ENCODE data around the gene C2CD4C.
"Not testable (repeated sequence)": the region's sequence is repeated elsewhere in the genome, so short reads cannot be mapped to it uniquely, and the experiment has no call there.

Gene C2CD4C

DNA sequence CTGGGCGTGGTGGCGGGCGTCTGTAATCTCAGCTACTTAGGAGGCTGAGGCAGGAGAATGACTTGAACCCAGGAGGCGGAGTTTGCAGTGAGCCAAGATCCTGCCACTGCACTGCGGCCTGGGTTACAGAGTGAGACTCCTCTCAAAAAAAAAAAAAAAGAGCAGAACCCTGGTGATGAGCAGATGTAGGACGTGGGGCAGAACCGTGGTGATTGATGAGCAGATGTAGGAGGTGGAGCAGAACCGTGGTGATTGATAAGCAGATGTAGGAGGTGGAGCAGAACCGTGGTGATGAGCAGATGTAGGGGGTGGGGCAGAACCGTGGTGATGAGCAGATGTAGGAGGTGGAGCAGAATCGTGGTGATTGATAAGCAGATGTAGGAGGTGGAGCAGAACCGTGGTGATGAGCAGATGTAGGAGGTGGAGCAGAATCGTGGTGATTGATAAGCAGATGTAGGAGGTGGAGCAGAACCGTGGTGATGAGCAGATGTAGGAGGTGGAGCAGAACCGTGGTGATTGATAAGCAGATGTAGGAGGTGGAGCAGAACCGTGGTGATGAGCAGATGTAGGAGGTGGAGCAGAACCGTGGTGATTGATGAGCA, 28.2 kb downstream of the C2CD4C start:
- not testable (repeated sequence) for DNase-seq (ENCODE audit: low read depth)

DNA sequence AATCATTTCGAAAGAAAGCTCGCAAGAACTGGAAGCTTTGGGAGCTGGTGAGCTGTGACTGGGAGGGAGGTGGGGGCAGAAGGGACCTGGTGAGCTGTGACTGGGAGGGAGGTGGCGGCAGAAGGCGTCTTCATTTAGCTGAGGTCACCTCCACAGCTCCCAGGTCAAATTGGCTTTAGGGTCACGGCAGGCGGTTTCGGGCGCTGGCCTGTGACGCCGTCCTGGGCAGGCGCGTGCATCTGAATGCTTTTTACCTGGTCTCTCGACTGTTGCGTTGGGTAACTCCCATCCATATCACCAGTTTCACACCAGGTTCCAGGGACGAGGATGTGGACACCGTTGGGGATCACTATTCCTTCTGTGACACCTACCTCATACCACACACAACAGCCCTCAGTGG, 29.2 kb downstream of the C2CD4C start:
- DNase-seq (ENCODE audit: low read depth) = no peak

DNA sequence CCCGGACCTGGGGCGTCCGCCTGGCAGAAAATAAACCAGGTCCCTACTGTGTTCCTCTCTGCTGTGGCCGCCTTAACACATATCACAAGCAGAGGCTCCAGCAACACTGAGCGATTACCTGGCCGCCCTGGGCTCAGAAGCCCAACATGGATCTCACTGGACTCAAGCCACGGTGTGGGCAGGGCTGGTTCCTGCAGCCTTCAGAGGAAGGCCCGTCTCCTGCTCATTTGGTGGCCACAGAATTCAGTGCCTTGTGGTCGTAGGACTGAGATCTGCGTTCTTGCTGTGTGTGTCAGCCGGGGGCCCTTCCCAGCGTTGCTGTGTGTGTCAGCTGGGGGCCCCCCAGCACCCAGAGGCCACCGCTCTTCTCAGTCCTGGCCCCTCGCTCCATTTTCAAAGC, 30.2 kb downstream of the C2CD4C start:
- no peak for DNase-seq (ENCODE audit: low read depth)

DNA sequence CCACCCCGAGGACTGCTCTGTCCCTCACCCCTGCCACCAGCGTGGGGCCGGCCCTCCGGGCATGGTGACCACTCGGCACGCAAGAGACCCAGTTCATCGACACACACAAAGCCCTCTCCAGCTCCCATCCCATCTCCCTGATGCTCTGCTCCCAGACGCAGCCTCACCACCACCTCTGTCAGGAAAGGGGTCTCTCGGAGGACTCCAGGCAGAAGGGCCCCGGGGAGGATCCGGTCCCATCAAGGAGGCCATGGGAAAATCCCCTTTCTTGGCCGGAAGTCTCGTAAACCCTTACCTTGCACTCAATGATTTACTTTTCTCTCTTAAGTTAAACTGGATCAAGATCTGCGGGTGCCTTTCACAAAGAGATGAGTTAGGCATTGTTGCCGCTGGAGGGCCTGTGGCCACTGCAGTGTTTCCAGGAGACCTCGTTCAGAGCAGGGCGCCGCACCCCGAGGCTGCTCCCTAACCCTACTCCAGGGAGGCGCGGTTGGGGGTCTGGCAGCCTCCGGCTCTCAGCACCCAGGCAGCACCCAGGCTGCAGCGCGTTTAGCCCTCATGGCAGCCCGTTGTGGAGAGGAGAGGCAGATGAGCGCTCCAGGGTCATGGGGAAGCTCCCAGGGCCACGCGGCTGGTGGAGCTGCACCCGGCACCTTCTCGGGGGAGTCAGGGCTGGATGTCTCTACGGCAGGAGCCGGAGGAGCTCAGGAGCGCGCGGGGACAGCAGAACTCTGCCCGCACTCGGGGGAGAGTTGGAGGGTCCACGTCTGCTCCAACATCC, 31.0 kb downstream of the C2CD4C start:
- DNase-seq (ENCODE audit: low read depth) = no peak

DNA sequence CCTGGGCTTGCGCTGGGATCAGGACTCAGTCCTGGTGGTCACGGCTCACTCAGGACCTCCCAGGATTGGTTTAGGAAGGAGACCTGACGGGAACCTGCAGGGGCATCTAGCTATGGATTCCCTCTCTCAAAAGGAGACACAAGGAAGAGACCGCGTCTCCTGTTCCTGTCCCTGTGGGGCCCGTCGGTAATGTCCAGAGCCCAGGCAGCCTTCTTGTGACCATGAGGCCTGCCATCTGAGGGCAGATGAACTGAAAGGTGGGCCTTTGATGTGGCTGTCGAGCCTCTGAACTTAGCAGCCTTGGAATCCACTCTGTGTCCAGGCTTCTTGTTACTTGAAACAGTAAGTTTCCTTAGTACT, 32.9 kb downstream of the C2CD4C start:
- DNase-seq (ENCODE audit: low read depth) = no peak

DNA sequence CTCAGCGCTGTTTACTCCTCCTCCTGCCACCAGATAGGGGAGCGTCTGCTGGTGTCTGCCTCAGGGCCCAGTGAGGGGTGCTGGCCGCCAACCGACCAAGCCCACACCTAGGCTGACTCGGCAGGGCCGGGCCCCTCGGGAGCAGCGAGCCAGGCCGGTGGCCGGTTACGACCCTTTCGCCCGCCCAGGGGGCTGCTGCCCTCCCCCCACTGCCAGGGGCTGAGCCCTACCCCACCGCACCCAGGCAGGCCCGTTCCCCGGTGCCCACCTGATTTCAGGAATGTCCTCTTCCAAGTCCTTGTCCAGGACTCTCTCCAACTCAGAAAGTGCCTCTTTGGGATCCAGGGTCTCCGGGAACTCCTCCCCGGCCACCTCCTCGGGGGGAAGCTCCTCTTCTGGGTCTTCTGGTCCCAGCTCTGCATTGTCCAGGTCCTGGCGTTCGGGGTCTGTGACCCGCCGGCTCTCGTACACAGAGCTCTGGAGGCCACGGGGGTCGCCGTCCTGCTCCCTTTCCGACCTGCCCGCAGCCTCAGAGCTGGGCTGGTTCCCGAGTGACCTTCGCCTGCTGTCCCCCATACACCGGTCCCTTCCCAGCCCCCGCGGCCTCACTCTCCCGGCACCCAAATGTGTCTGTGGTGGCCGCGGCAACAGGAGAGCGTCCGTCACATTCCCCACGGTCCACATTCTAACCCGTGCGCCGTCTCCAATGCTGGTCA, 33.4 kb downstream of the C2CD4C start:
- no peak for DNase-seq (ENCODE audit: low read depth)

DNA sequence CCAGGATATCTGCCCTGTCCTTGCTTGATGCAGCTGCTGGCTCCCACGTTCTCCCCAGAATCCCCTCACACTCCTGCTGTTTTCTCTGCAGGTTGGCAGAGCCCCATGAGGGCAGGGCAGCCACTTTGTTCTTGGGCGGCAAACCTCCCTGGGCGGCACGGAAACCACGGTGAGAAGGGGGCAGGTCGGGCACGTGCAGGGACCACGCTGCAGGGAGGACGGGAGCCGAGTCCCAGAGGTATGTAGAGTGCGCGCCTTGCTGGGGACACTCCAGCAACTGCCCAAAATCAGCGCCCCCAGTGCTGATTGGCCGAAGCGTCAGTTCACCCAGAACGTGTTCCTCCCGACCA, 34.1 kb downstream of the C2CD4C start:
- no peak for DNase-seq (ENCODE audit: low read depth)

DNA sequence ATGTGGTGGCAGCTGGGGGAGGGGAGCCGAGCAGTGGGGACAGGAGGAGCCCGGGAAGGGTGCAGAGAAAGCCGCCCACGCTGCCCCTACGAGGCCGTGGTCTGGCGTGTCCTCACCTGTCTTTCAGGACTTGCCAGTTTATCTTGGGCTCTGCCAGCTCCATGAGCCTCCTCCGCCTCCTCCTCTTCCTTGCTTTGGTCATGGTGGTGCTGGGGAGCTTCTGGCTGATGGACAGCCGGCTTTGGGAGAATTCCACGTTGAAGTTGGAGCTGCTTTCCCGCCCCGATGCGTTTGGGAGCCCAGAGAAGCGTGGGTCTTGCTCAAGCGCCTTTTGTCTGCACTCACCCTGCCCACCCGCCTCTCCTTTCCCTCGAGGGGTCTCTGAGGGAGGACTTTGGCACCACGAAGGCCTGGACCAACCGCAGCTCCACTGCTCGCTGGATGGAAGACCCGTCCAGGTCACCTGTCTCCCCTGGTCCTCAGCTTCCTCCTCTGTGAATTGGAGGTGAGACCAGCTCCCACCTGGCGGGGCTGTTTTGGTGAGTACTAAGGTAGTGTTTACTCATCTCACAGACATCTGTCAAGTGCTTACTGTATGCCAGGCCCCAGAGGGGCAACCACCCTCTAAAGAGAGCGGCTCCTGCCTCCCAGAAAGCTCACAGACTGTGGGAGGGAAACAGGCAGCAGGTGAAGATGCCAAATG, 34.6 kb downstream of the C2CD4C start:
- no peak for DNase-seq (ENCODE audit: low read depth)

DNA sequence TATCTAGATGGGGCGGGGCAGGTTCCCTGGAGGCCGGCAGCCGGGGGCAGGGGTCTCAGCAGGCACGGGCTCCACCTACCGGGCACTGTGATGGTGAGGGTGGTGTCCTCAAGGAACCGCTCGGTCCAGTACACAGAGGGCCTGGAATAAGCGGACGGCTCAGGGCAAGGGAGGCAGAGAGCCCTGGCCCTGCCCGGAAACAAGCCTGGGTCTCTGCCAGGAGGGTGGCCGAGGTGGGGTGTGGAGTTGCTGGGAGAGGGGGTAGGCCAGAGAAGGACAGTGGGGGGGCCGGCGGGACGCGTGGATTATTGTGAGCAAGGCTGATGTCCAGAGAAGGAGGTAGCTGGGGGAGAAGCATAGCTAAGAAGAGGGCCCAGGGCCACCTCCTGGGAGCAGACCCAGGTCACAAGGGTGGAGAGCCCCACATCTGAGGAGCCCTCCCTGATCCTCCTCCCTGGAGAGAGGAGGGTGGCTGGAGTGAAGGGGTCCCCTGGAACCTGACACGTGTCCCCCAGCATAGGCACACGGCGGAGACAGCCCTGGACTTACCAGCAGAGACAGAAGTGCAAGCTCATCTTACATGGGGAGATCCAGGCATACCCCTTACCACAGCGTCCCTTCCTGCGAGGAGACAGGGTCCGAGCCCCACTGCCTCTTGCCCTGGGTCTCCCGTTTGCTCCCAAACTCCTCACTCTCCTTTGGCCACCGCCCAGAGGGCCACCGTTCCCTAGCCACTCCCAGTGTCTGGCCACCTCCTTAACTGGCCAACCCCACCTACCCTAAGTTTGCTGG, 35.4 kb downstream of the C2CD4C start:
- DNase-seq (ENCODE audit: low read depth) = no peak

DNA sequence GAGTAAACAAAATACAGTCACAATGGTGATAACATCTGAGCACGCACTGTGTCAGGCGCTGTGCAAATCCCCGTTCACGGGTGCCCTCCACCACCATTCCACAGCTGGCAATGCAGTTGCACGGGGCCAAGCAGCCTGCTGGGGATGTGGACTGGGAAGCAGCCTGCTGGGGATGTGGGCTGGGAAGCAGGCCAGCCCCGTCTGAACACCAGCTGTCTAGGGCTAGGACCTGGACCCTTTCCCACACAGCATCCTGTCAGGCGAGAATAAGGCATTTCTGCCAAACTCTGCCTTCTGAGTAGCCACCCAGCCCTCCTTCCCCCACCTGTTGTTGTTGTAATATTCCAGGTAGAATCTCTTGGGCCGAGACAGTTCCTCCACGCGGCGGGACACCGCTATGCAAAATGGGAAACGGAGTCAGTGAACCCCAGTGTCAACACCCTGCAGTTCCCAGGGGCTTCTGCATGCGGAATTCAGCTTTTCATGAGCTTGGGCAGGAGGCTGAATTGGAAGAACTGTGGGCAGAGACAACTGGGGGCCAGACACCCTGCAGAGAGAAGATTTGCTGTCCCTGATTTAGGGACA, 36.5 kb downstream of the C2CD4C start:
- no peak for DNase-seq (ENCODE audit: low read depth)

DNA sequence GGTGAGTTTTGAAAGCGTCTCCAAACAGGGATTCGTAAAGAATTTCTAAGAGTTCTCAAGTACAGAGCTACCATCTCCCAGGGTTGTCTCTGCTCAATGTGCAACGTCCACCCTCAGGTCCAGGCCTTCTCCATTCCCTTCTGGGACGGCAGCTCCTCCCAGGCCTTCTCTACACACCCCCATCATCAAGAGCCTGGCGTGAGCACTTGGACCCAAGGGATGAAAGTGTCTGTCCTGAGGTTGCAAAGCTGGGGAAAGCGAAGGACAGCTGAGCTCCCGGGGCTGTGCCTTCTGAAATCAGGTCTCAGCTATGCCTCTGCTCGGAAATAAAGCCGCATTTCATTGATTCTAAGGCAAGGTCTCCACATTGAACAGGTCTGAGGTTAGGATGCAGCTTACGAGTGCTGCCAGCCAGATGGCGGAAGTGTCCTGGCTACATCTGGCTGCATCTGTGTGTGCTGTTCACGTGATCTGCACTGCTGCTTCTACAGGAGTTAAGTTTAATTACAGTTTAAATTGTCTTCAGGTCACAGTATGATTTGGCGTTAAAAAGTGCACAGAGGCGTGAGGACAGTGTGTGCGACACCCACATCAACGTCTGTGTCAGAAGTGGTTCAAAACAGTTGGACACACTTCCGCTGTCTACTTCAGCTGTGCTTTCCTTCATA, 37.3 kb downstream of the C2CD4C start:
- no peak for DNase-seq (ENCODE audit: low read depth)

DNA sequence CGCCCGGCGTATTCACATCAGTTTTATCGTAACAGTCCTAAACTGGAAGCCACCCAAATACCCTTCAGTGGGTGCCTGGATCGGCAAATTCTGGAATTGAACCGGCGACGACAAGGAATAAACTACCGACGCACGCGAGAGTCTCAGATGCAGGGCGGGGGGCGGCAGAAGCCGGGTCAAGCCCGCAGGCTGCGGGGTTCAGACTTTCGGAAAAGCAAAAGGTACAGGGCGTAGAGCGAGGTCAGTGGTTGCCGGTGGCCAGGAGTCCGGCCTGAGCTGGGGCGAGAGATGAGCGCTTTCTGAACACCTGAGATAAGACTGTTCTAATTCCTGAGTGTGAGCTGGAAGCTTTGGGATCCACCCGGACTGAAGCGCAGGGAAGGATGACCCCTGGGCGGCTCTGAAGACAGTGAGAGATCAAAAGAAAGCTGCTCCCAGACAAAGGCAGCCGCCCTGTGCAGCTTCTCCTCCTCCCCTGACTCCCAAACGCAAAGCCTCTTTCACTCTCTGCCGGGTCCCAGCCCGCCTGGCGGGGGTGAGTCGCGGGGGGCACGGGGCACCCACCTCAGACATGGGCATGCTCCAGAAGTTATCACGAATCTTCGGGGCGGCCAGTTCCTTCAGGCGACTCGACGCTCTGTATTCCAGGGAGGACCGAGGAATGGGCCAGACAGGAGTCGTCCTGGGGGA, 38.2 kb downstream of the C2CD4C start:
- DNase-seq (ENCODE audit: low read depth) = no peak

DNA sequence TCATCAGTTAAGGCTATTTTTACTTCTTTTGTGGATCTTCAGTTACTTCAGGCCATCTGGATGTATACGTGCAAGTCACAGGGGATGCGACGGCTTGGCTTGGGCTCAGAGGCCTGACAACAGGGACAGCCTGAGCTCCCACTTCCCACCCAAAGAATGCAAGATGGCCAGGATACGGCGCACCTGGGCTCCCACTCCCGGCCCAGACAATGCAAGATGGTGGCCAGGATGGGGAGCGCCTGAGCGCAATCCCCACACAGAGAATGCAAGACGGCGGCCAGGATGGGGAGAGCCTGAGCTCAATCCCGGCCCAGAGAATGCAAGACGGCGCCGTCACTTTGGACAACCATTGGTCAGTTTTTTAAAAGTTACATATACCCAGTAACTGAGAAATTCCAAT, 39.1 kb downstream of the C2CD4C start:
- no peak for DNase-seq (ENCODE audit: low read depth)

DNA sequence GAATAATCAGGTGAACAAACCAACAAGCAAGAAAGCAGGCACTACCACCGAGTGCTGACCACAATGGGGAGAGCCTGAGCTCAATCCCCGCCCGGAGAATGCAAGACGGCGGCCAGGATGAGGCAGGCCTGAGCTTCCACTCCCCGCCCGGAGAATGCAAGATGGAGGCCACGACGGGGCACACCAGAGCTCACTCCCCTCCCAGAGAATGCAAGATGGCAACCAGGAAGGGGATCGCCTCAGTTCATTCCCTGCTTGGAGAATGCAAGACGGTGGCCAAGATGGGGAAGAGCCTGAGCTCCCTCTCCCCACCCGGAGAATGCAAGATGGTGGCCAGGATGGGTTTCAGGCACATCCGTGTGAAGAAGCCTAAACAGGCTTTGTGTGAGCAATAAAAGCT, 39.7 kb downstream of the C2CD4C start:
- no peak for DNase-seq (ENCODE audit: low read depth)

DNA sequence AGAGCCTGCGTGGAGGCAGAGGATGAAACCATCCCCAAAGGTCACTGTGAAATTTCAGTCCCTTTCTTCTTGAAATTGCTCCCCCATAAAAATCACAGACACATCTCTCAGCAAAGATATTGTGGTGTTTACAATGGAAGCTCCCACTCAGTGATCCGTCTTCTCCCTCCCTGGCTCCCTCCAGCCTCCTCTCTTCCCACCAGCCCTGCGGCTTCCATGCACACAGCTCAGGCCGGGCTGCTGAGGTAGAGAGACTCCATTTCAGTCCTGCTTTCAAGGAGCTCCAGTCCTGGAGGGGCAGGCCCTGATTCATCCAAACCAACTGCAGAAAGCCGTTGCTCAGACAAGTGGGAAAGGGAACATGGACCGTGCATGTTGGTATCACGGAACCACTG, 40.3 kb downstream of the C2CD4C start:
- no peak for DNase-seq (ENCODE audit: low read depth)

DNA sequence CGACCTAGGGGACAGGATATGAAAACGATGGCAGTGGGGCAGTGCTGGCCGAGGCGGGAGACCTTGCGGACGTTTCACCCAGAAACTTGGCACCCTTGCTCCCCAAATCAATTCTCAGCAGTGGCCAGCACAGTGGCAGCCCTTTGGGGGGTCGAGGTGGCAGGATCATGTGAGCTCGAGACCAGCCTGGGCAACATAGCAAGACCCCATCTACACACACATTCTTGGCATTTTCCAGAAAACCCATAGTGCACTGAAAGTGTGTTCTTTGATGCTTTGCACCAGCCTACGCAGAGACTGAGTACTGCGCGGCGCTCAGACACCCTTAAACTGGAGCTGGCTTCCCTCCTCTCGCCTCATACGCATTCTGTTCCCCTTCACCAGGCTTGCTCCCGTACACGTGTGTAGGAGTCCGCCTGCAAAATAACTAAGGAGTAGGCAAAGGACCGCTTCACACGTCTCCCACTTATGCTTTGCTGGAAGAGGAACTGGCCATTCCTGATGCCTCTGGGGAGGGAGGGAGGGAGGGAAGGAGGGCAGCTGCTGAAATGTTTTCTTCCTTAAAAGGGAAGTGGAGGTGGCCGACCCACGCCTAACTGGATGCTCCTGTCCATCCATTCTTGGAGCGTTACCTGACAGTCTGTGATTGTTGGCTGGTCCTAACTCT, 40.9 kb downstream of the C2CD4C start:
- no peak for DNase-seq (ENCODE audit: low read depth)

DNA sequence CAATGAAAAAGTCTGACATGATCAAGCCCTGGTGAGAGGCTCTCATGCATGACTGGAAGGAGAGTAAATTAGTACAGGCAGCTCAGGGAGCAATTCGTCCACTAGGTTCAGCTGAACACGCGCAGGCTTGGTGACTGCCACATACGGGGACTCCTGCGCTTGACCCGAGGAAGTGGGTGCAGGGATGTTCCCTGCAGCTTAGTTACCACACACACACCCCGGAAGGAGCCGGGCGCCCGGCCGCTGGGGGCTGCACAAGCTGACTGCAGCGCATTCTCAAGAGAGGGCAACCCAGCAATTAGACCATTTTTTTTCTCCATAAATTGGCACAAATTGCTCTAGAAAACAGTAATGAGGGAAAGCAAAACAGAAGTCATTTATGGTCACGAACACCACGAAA, 41.4 kb downstream of the C2CD4C start:
- no peak for DNase-seq (ENCODE audit: low read depth)

DNA sequence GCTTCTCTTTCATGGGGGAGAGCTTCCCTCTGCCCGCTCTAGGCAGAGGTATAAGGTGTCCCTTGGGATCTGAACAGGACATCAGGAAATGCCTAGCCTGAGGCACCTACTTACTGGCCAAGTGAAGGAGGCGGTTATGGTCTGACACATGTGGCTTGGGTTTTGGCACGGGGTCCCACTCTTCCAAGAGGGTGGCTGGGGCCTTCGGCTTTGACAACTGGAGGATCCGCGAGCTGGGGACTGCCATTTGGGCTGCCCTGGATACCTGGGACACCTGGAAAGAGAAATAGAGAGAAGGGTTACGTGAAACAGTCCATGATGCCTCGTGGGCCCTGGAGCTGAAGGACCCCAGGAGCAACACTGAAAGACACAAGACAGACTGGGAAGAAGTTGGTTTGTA, 42.0 kb downstream of the C2CD4C start:
- no peak for DNase-seq (ENCODE audit: low read depth)

DNA sequence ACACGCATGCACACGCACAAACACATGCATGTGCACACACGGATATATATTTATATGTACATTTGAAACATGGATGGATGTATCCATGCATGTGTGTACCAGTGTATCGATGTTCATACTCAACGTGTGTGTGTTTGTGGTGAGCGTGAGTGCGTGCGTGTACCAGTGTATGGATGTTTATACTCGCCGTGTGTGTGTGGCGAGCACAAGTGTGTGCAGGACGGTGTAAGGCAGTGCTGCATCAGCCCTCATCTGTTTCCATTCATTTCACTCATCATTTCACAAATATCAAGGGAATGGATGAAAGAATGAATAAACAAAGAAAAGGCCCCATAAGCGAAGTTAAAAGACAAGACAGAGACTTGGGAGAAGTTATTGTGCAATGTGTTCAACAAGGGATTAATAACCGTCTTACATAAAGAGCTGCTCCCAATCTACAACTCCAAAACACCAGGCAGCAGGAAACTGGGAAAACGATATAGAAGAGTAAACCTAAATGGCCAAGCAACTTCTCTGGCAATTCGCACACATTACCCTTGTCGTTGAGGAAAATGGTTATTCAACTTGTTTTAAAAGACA, 42.7 kb downstream of the C2CD4C start:
- no peak for DNase-seq (ENCODE audit: low read depth)

All from HS-27A (cell line).